Esophagus muscularis mucosa (tissue), 3 donors: Measurements from ENCODE around the gene EVI2B.

ENCODE experiments used
- CTCF ChIP-seq, 3 experiments: fragments of 200-600 bp in 2 of 3; fragments of 450-650 bp in 1 of 3; sonication (generic) in 2 of 3; IDR thresholded peaks; one replicate each; pipeline ENCODE4 v1.5.1; 2017 to 2019; ENCODE audit warnings: antibody characterized with exemption in 3 of 3, mild to moderate bottlenecking in 2 of 3, moderate library complexity in 1 of 3
- POLR2A ChIP-seq: fragments of 450-650 bp; IDR thresholded peaks from one replicate; pipeline ENCODE4 v1.6.1; 2017; ENCODE audit warnings: antibody characterized with exemption, moderate library complexity, mild to moderate bottlenecking, low read depth

DNA sequence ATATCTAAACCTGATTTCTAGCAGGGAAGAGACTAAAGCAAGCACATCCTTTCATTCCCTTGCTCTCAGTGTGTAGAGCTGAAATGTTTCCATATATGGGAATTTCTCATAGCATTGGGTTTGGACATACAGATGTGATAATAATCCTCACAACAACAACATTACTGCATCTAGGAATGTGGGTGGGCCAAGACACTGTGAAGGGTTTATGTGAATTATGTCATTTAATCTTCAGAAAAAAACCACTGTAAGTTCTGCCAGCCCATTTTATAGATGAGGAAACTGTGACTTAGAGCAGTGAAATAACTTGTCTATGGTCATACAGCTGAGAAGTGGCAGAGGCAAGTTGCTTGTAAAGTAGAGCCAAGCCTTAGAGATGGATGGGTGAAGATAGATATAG lies 22.0 kb downstream of the EVI2B start:
- TF ChIP-seq POLR2A, result no peak
- TF ChIP-seq CTCF (IDR thresholded peaks at IDR 0.05), result no peak
